Caco-2 (cell line): ENCODE results near the gene CAMSAP1. TPM values are rescaled to one million over a fixed set of nuclear protein-coding genes. Genes with fewer than 3 reads are reported as not detected.
A peak's percentile ranks its signal among the peaks of the same experiment; 100 is the strongest.

ENCODE experiments used
- BruUV-seq: library from RNA; stranded (reverse); fragments of 400-500 nt; replicated peaks from 2 replicates; lab custom pipeline; 2021; lab: Mats Ljungman, UMichigan
- CTCF ChIA-PET: fragments of 300-600 bp; sonication (Branson Sonifier 250); formaldehyde crosslinking; loops from one replicate; lab custom pipeline; 2022; ENCODE audit warnings: antibody characterized with exemption; lab: Charles Lee
- POLR2A ChIA-PET: fragments of 300-600 bp; sonication (Branson Sonifier 250); formaldehyde crosslinking; loops from one replicate; lab custom pipeline; 2022; ENCODE audit warnings: antibody characterized with exemption; lab: Charles Lee
- DNase-seq, 2 experiments: peaks; one replicate each; pipeline versions ENCODE4 v3.0.0 to v3.0.0-alpha.2; 2020 to 2022
- H3K27me3 ChIP-seq: replicated peaks from 2 replicates; pipeline ENCODE4 v1.6.0; 2011; ENCODE audit warnings: low read length; ENCODE audit not compliant: control insufficient read depth, insufficient read depth
- H3K36me3 ChIP-seq: 2 replicates; pipeline ENCODE4 v1.5.1; 2011; ENCODE audit warnings: low read length; ENCODE audit not compliant: control insufficient read depth, insufficient read depth
- H3K4me1 ChIP-seq: fragments of 250-450 bp; sonication (Bioruptor Pico); 2 replicates; pipeline ENCODE4 v1.5.1; 2020; ENCODE audit warnings: mild to moderate bottlenecking
- H3K4me3 ChIP-seq: 2 replicates; pipeline ENCODE4 v1.5.1; 2011; ENCODE audit warnings: low read depth, mild to moderate bottlenecking, control low read depth, low read length
- H3K9me3 ChIP-seq: fragments of 250-450 bp; sonication (Bioruptor Pico); 2 replicates; pipeline ENCODE4 v1.5.1; 2020; ENCODE audit warnings: mild to moderate bottlenecking, moderate library complexity
- H3K27ac Mint-ChIP-seq: one replicate; pipeline ENCODE4 v1.8.0; 2022; ENCODE audit warnings: mixed read lengths; ENCODE audit not compliant: unreplicated experiment
- H3K27me3 Mint-ChIP-seq: one replicate; pipeline ENCODE4 v1.8.0; 2022; ENCODE audit warnings: mixed read lengths; ENCODE audit not compliant: insufficient read depth, unreplicated experiment
- H3K36me3 Mint-ChIP-seq: one replicate; pipeline ENCODE4 v1.8.0; 2022; ENCODE audit warnings: mild to moderate bottlenecking, mixed read lengths; ENCODE audit not compliant: insufficient read depth, unreplicated experiment
- H3K4me1 Mint-ChIP-seq: one replicate; pipeline ENCODE4 v1.8.0; 2022; ENCODE audit warnings: low read depth, mixed read lengths; ENCODE audit not compliant: unreplicated experiment
- H3K4me3 Mint-ChIP-seq: one replicate; pipeline ENCODE4 v1.8.0; 2022; ENCODE audit warnings: mild to moderate bottlenecking, moderate library complexity, mixed read lengths; ENCODE audit not compliant: unreplicated experiment
- H3K9me3 Mint-ChIP-seq: one replicate; pipeline ENCODE4 v1.8.0; 2022; ENCODE audit warnings: mixed read lengths; ENCODE audit not compliant: unreplicated experiment
- CTCF ChIP-seq, 2 experiments: fragments of 200-600 bp in 1 of 2; IDR thresholded peaks; 1 replicate in 1 of 2; 2 replicates in 1 of 2; pipeline versions ENCODE4 v1.5.1 to v1.8.0; 2011 to 2022; ENCODE audit warnings: antibody characterized with exemption in 1 of 2, control low read depth in 1 of 2, inconsistent platforms in 1 of 2, low read depth in 1 of 2, low read length in 1 of 2, mild to moderate bottlenecking in 1 of 2, moderate library complexity in 1 of 2; ENCODE audit not compliant: insufficient read depth in 1 of 2, severe bottlenecking in 1 of 2, unreplicated experiment in 1 of 2
- intact Hi-C: fragments of 100-400 bp; cut with micrococcal nuclease; formaldehyde crosslinking; loops from one replicate; pipeline ENCODE4 v1.10.0; 2022; ENCODE audit not compliant: unreplicated experiment
- total RNA-seq: library from RNA; stranded (reverse); gene quantifications from 2 replicates; pipeline ENCODE4 v1.2.3, GENCODE V29; 2022

CAMSAP1 gene
- total RNA-seq, 1 experiment from 2014 or later = 31.3 TPM

- Histone ChIP-seq H3K36me3 (no peaks in the 10 kb centered on the region; the same call in 1 of the 2 replicates), H3K4me3 (no peak overlapping the region), H3K4me1 (no peaks in the 10 kb centered on the region), H3K27me3 (no peaks in the 10 kb centered on the region), H3K9me3 (no peaks in the 10 kb centered on the region)
- Mint-ChIP-seq H3K9me3 (no peaks in the 10 kb centered on the region), H3K27ac (peak overlapping the region; percentile 25), H3K4me1 (peaks cover 31% of the 10 kb centered on the region), H3K4me3 (no peak overlapping the region), H3K27me3 (no peaks in the 10 kb centered on the region), H3K36me3 (peaks cover 10% of the 10 kb centered on the region)
- CTCF ChIA-PET = no interaction called here
- intact Hi-C loops = no loop called here
- no peak for TF ChIP-seq CTCF (IDR thresholded peaks at IDR 0.05; ENCODE audit: insufficient read depth in 1 of 2, low read depth in 1 of 2, low read length in 1 of 2, severe bottlenecking in 1 of 2, unreplicated experiment in 1 of 2)
- BruUV-seq = no TSS peak
- POLR2A ChIA-PET = no interaction called here
- DNase-seq = no peak
Measured at GRCh38 chr9:135887585-135888050, 19.7 kb downstream of the CAMSAP1 start.

GRCh38 chr9:135887021-135887507 is 20.3 kb downstream of the CAMSAP1 start:
- H3K36me3 Mint-ChIP-seq = peaks cover 12% of the 10 kb centered on the region
- Histone ChIP-seq H3K36me3 (no peaks in the 10 kb centered on the region; the same call in 1 of the 2 replicates), H3K4me1 (no peaks in the 10 kb centered on the region), H3K9me3 (no peaks in the 10 kb centered on the region), H3K4me3 (no peak overlapping the region), H3K27me3 (no peaks in the 10 kb centered on the region)
- peaks cover 31% of the 10 kb centered on the region for H3K4me1 Mint-ChIP-seq
- BruUV-seq = no TSS peak
- DNase-seq = no peak
- ChIA-PET CTCF (no interaction called here), POLR2A (no interaction called here)
- no peak overlapping the region for H3K4me3 Mint-ChIP-seq
- no peak for TF ChIP-seq CTCF (IDR thresholded peaks at IDR 0.05; ENCODE audit: insufficient read depth in 1 of 2, low read depth in 1 of 2, low read length in 1 of 2, severe bottlenecking in 1 of 2, unreplicated experiment in 1 of 2)
- peak overlapping the region; percentile 25 for H3K27ac Mint-ChIP-seq
- H3K27me3 Mint-ChIP-seq = no peaks in the 10 kb centered on the region
- intact Hi-C loops = no loop called here
- H3K9me3 Mint-ChIP-seq = no peaks in the 10 kb centered on the region

- CTCF ChIA-PET = no interaction called here
- Mint-ChIP-seq H3K4me3 (no peak overlapping the region), H3K4me1 (peaks cover 31% of the 10 kb centered on the region)
Measured at GRCh38 chr9:135886147-135886981, 21.0 kb downstream of the CAMSAP1 start.

More at GRCh38 chr9:135886147-135886981, 21.0 kb downstream of the CAMSAP1 start:
- Histone ChIP-seq H3K27me3 (no peaks in the 10 kb centered on the region), H3K4me3 (no peak overlapping the region), H3K4me1 (no peaks in the 10 kb centered on the region), H3K36me3 (no peaks in the 10 kb centered on the region; the same call in 1 of the 2 replicates), H3K9me3 (no peaks in the 10 kb centered on the region)
- POLR2A ChIA-PET = no interaction called here
- DNase-seq = no peak
- TF ChIP-seq CTCF (IDR thresholded peaks at IDR 0.05; ENCODE audit: insufficient read depth in 1 of 2, low read depth in 1 of 2, low read length in 1 of 2, severe bottlenecking in 1 of 2, unreplicated experiment in 1 of 2) = no peak
- Mint-ChIP-seq H3K36me3 (peaks cover 16% of the 10 kb centered on the region), H3K27ac (peak overlapping the region; percentile 25), H3K9me3 (no peaks in the 10 kb centered on the region), H3K27me3 (no peaks in the 10 kb centered on the region)
- intact Hi-C loops = no loop called here
- no TSS peak for BruUV-seq
